ENCODE measurements around the gene OAT. TPM values are rescaled to one million over a fixed set of nuclear protein-coding genes. Genes with fewer than 3 reads are reported as not detected.

The OAT gene
- total RNA-seq, 2 donors from 2014 or later = 22.8 to 40.9 TPM

DNA sequence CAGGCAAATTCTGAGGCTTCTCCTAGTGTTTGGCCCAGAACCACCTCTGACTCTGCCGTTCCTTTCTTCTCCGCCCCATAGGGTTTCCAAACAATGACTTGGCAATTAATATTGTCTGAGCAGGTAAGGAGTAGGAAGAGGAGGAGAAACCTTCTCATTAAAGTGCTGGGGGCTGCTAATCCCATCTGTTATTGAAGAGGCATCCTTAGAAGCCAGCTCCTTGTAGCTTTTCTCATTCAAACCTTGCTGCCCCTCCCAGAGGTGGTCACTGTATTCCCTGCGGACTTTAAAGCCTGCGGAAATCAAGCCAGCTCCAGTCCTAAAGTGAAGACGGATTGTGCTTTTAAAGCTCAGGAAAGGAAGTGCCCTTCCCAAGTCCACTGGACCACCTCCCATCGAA, 32.6 kb upstream of the OAT start:
- peaks cover 0 to 43% of the 10 kb centered on the region in 2 donors for H3K27me3 ChIP-seq
- no peak for TF ChIP-seq CTCF (IDR thresholded peaks at IDR 0.05)
- no peak for TF ChIP-seq POLR2A (IDR thresholded peaks at IDR 0.05)
- DNase-seq (no peak), ATAC-seq (no peak)
- H3K27ac ChIP-seq = no peak overlapping the region
- intact Hi-C loops (cut with DNase I) = no loop called here
- no peaks in the 10 kb centered on the region for H3K36me3 ChIP-seq (replicated peaks in 1 of 2; ENCODE audit: insufficient read depth in 1 of 2, low read depth in 2 of 2)
- WGBS, 2 donors = 20 to 21% methylated on average over 6 of the region's 6 CpGs
- peaks cover 28% of the 10 kb centered on the region for H3K4me1 ChIP-seq
- H3K4me3 ChIP-seq = no peak overlapping the region
- H3K9me3 ChIP-seq = no peaks in the 10 kb centered on the region

- WGBS, 2 donors = 5 to 20% methylated on average over 3 to 5 of the region's 5 CpGs
- H3K4me1 ChIP-seq = peaks cover 28% of the 10 kb centered on the region
- no peaks in the 10 kb centered on the region for H3K36me3 ChIP-seq (replicated peaks in 1 of 2; ENCODE audit: insufficient read depth in 1 of 2, low read depth in 2 of 2)
- intact Hi-C loops (cut with DNase I) = no loop called here
- DNase-seq (no peak), ATAC-seq (no peak)
- TF ChIP-seq CTCF (IDR thresholded peaks at IDR 0.05) = no peak
- TF ChIP-seq POLR2A (IDR thresholded peaks at IDR 0.05) = no peak
- no peaks in the 10 kb centered on the region for H3K9me3 ChIP-seq
- peaks cover 0 to 43% of the 10 kb centered on the region in 2 donors for H3K27me3 ChIP-seq
- H3K27ac ChIP-seq = no peak overlapping the region
- H3K4me3 ChIP-seq = no peak overlapping the region
Observed at GRCh38 chr10:124450783-124451057, 32.0 kb upstream of the OAT start.

DNA sequence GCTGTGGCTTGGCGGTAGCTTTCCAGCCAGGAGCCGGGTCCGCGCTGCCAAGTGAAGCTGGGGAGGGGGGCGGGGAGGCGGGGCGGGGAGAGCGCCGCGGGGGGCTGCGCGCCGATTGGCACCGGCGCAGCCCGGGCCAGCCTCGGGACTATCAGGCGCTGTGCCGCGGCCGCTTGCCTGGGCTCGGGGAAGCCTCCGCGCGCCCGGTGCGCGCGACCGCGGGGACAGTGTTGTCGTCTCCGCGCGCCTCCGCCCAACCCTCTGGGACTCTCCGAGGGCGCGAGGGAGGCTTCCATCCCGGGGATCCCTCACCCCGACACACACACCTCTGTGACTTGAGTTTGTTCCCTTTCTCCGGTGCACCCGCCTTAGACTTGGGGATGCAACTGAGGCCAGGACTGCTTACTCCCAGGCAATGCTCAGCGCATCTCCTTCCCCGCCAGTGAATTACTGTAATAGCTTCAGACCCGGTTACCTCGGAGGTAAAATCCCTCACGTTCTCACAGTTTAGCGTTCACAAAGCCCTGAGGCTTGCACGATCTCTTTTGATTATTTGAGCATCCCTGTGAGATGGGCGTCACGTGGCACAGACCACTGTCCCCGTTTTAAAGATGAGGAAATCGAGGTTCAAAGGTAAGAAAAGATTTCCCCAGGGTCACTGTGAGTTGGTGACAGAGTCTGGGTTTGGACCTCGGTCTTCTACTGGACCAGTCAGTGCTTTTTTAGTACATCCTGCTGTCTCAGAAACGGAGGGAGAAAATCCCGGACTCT, 31.5 kb upstream of the OAT start, which contains the start of gene NKX1-2:
Gene NKX1-2, minus strand, starts transcription at position 24 of the 771 bp plus-strand sequence. CDS start 92 bp downstream, outside the sequence.
- peaks cover 0 to 43% of the 10 kb centered on the region in 2 donors for H3K27me3 ChIP-seq
- H3K9me3 ChIP-seq = no peaks in the 10 kb centered on the region
- ATAC-seq = no peak
- intact Hi-C loops (cut with DNase I) = no loop called here
- no peak within 1 kb of the TSS for H3K4me3 ChIP-seq
- no peaks in the 10 kb centered on the region for H3K36me3 ChIP-seq (replicated peaks in 1 of 2; ENCODE audit: insufficient read depth in 1 of 2, low read depth in 2 of 2)
- TF ChIP-seq CTCF (IDR thresholded peaks at IDR 0.05) (no peak), POLR2A (IDR thresholded peaks at IDR 0.05) (no peak)
- 2 to 3% methylated on average over 8 to 49 of the region's 57 CpGs for WGBS, 2 donors
- H3K4me1 ChIP-seq = peaks cover 28% of the 10 kb centered on the region
- H3K27ac ChIP-seq = no peak within 1 kb of the TSS
- DNase-seq = no peak

- no peak for DNase-seq
- Histone ChIP-seq H3K27ac (no peak overlapping the region), H3K36me3 (replicated peaks in 1 of 2; ENCODE audit: insufficient read depth in 1 of 2, low read depth in 2 of 2) (no peaks in the 10 kb centered on the region), H3K4me1 (peaks cover 28% of the 10 kb centered on the region), H3K27me3 (peaks cover 0 to 43% of the 10 kb centered on the region in 2 donors), H3K4me3 (no peak overlapping the region), H3K9me3 (no peaks in the 10 kb centered on the region)
- WGBS, 2 donors = 0 to 2% methylated on average over 9 to 58 of the region's 59 CpGs
- intact Hi-C loops (cut with DNase I) = no loop called here
- no peak for ATAC-seq
- TF ChIP-seq CTCF (IDR thresholded peaks at IDR 0.05) (no peak), POLR2A (IDR thresholded peaks at IDR 0.05) (no peak)
Observed at GRCh38 chr10:124449170-124450011, 30.7 kb upstream of the OAT start.
